Kidney glomerular epithelial cell (primary cell): ENCODE results near the gene ST3GAL4.
"Not testable (repeated sequence)": the region's sequence is repeated elsewhere in the genome, so short reads cannot be mapped to it uniquely, and the experiment has no call there.

Source experiments
- DNase-seq: peaks from one replicate; lab custom pipeline; 2025; lab: John Stamatoyannopoulos, UW

ST3GAL4 gene

DNA sequence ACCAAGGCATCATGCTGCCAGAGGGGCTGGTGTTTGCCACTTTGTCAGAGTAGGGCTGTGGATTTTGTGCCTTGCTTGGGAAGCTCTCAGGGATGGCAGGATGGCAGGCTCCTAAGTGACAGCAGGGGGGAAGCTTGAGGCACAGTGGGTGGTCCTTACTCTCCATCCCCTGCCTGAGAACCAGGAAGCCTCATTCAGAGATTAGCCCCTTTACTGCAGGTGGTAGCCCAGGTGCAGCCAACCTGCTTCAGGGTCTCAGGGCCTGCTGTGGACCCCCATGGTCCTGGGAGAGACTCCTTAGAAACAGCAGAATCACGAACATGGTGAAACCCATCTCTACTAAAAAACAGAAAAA is 8.9 kb upstream of the ST3GAL4 start:
- DNase-seq = no peak

DNA sequence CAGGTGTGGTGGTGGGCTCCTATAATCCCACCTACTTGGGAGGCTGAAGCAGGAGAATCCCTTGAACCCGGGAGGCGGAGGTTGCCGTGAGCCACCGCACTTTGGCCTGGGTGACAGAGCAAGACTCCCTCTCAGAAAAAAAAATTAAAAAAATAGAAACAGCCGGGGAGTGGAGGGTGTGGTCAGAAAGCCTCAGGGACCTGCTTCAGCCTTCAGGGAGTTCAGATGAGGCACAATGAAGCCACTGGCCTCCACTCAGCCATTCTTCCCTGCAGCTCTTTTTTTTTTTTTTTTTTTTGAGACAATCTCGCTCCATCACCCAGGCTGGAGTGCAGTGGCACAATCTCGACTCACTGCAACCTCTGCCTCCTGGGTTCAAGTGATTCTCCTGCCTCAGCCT is 8.5 kb upstream of the ST3GAL4 start:
- not testable (repeated sequence) for DNase-seq

- DNase-seq = no peak
These were observed 7.5 kb upstream of the ST3GAL4 start for GRCh38 chr11:126347751-126348668.

DNA sequence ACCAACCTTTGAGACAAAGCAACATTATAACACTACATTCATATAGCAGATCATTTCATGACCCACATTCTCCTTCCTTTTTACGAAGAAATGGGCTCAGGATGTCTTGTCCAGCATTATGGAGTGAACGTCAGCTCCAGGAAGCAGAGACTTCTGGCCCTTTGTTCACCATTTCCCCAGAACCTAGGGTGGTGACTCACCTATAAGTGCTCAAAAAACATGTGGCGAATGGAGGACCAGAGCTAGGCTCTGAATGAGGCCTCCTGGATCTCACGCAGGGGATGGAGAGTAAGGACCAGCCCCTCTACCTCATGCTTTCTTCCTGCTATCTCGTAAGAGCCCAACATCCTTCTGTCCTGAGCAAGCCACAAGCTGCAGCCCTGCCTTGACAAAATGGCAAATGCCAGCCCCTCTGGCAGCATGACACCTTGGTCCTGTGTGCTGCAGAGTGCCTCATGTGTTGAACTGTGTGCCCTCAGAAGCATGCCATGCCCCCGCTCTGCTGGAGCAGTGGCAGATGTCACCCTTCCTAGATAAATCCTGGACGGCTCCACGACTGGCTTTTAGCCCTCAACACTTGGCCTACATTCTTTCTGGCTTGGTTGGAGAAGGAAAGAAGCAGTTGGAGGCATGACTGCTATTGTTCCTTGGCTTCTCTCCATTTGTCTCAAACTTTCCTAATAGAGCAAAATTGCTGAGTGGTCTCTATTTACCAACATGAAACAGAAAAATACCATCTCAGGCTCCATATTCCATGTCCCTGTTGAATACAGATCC is 6.5 kb upstream of the ST3GAL4 start:
- DNase-seq = no peak

DNA sequence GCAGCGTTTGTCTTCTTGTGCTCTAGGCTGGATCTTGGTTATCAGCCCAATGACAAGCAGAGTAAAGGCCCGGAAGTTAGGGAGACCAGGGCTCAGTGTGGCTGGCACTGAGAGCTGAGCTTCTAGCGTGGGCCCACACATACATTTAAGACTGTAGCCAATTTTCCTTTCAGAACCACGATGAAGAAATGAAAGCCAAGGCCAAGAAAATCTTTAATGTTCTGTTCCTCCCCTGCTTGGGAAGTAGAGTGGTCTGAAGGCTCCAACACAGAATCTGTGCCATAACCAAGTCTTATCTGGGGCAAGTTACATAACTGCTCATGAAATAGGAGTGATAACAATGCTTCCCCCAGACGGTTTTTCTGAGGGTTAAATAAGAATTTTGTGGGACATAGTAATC is 4.7 kb upstream of the ST3GAL4 start:
- no peak for DNase-seq

GRCh38 chr11:126352163-126352562 is 3.3 kb upstream of the ST3GAL4 start:
- DNase-seq = no peak

GRCh38 chr11:126352934-126353801 is 2.3 kb upstream of the ST3GAL4 start:
- DNase-seq = peak; percentile 11

DNA sequence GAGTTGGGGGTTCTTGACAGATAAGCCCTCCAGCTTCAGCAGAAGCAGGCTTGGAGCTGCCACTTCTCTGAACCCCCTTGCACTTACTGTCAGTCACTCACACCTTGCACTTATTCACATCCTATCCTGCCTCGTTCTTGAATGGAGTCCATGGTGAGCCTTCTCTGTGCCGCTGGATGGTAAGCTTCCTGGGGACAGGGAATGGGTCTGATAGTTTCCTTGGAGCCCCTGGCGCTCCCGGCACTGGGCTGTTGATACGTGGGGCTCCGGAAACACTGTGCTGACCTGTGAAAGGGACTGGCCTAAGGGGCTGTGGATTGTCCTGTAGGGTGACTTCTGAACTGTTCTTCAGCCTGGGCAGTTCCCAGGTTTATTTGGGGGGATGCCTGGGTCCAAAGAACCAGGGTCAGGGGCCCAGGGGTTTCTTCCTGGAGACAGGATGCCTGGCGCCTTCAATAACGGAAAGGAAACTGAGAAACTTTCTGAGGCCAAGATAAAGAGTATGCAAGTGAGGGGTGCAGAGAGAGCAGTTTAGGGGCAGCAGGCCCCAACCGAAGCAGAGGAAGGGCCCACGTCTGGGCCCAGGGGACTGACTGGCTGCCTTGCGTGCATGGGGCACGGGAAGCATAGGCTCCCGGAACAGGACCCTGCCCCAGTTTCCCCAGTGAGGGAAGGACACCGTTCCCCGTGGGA is 709 bp upstream of the ST3GAL4 start:
- DNase-seq = no peak

GRCh38 chr11:126355926-126356897 is 726 bp downstream of the ST3GAL4 start:
- no peak for DNase-seq

DNA sequence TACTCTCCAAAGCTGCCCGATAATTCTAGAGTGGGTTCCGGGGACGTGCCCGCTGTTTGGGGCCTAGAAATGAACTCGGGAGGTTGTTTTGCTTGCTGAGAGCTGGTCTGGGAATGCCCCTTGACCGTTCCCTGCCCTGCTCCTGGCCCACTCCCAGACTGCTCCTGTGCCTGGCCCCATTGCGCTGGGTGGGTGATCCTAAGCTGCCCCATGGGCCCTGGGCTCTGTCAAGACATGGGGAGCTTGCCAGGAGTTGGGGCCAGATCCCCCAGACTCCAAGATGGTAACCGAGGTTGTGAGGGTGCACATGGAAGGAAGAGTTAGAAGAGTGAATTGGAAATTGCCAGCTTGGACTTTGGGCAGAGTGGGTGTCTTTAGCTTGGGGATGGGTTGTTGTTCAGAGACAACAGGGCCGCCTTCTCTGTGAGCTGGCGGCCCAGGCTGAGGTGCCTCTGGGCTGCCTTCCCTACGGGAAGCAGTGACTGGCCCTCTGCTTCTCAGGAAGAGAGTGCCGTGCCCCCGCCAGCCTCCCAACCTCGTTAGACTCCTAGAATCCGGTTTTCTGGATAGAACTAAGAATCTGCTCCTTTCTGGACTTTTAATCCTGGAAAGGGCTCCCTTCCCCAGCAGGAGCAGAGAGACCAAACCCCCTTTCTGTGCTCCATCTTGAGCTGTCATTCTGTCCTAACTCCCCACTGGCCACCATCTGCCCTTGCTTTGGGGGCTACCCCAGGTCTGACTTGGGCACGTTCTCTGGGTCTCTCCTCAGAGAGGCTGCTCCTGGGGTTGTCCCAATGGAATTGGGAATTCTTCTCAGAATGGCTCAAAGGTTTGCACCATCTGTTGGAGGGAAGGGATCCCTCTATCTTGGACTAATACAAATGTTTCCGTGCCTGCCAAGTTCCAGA is 1.8 kb downstream of the ST3GAL4 start:
- DNase-seq = no peak

GRCh38 chr11:126357969-126358762 is 2.7 kb downstream of the ST3GAL4 start:
- DNase-seq = no peak

DNA sequence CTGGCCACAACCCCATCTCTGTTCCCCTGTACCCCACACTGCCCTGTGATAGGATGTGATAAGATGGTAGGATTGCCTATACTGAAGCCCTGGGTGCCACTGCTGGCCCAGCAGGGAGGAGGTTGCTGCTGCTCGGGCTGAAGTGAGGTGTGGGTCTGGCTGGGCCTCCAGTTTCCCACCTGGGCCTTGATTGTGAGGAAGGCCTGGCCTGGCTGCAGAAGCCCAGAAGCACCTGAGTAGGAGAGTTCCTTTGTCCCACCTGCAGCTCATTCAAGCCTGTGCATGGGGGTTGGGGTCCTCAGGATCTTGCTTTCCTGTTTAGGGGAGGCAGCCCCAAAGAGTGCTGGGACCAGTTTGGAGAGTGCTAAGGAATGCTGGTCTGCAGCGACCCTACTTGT is 3.3 kb downstream of the ST3GAL4 start:
- DNase-seq = no peak

DNA sequence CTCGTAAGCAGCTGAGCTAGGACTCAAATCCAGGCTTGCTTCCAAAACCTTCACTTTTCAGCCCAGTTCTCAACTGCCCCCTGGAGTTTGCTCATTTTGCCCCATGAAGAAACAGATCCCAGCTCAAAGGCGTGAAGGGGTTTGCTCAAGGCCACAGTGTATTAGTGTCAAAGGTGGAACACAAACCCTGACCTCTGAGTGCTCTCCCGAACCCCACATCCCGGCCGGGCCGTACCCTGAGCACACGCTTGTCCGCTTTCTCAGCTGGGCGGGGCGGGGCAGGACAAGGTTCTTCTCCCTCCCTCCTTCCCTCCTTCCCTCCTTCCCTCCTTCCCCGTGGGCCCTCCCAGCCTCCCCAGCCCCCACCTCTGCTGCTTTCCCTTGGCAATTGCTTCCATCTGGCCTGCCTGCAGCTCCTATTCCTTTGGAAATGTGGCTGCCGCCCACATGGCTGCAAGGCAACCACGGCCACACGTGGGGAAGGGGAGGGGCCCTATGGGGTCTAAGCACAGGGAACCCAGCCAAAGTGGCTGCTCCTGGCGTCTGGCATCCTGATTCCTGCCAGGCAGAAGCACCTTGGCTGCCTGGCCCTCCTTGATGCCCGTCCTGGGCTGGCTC is 4.1 kb downstream of the ST3GAL4 start:
- DNase-seq = no peak

DNA sequence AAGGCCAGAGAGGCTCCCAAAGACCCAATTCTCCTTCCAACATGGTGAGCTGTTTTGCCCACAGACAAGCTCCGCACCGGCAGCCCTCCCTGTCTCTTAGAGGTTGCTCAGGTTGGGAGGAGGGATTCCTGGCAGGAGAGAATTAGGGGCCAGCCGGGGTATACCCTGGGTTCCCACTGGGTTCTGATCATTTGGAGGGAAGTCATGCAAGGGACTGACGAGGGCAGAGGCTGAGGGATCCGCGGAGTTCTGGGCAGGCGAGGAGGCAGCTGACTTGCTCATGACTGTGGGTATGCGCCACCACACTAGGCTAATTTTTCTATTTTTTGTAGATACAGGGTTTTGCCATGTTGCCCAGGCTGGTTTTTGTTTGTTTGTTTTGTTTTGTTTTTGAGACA is 4.6 kb downstream of the ST3GAL4 start:
- DNase-seq = no peak

GRCh38 chr11:126361400-126361799 is 5.9 kb downstream of the ST3GAL4 start:
- DNase-seq = no peak

DNA sequence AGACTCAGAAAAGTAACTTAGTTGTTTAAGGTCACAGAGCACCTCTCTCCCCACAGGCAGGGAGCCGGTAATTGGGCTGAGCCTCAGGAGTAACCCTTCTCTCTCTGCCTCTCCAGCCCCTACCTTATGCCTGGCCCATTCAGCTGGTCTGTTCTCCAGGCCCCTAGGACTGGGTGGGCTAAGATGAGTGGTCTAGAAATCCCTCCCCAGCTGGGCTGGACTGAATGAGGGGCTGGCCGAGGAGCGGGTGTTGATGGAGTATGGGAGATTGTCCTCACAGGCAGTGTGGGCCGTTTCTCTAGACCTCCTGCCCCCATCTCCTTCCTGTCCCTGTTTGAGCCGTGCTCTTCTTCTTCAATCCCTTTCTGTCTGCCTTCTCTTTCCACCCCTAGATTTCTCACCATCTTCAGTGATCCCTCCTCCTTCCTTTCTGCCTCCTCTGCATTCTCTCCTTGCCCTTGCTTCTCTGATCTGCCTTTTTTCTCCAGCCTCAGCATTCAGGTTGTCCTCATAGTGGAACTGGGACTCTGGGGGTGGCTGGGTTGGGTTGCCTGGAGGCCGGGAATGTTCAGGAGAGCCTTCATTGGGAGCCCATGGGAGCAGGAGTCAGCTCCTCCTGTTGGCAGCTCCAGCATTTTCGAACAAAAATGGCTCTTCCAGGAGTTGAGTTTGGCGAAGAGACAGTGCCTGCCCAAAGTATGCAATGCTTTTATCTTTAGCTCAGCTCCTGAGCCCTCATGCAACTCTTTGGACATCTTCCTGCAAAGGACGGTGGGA is 7.6 kb downstream of the ST3GAL4 start:
- DNase-seq = no peak

GRCh38 chr11:126363706-126364248 is 8.3 kb downstream of the ST3GAL4 start:
- DNase-seq = no peak
